ENCODE measurements around the gene HMOX1. TPM values are rescaled to one million over a fixed set of nuclear protein-coding genes. Genes with fewer than 3 reads are reported as not detected.

HMOX1 gene
- total RNA-seq, 1 experiment from 2014 or later = 93.0 TPM

- intact Hi-C loops (cut with micrococcal nuclease; ENCODE audit: unreplicated experiment) = no loop called here
- ChIA-PET POLR2A (no interaction called here), CTCF (no interaction called here)
Observed at GRCh38 chr22:35439365-35439717, 58.4 kb downstream of the HMOX1 start.

GRCh38 chr22:35440129-35440528, 59.2 kb downstream of the HMOX1 start:
- BruUV-seq (replicated peaks) = no TSS peak

More at GRCh38 chr22:35439365-35439717, 58.4 kb downstream of the HMOX1 start:
- Mint-ChIP-seq H3K27ac (ENCODE audit: unreplicated experiment) (no peak overlapping the region), H3K4me3 (ENCODE audit: unreplicated experiment) (no peak overlapping the region), H3K4me1 (ENCODE audit: low read depth, unreplicated experiment) (no peaks in the 10 kb centered on the region), H3K36me3 (ENCODE audit: insufficient read depth, unreplicated experiment) (peaks cover 14% of the 10 kb centered on the region), H3K9me3 (ENCODE audit: unreplicated experiment) (peaks cover 11% of the 10 kb centered on the region), H3K27me3 (ENCODE audit: insufficient read depth, unreplicated experiment) (no peaks in the 10 kb centered on the region)
- no TSS peak for BruUV-seq (replicated peaks)
- Histone ChIP-seq H3K4me1 (no peaks in the 10 kb centered on the region), H3K9me3 (no peaks in the 10 kb centered on the region), H3K4me3 (ENCODE audit: low read depth, low read length) (no peak overlapping the region), H3K27me3 (replicated peaks; ENCODE audit: control insufficient read depth, insufficient read depth, low read length) (no peaks in the 10 kb centered on the region), H3K36me3 (ENCODE audit: control insufficient read depth, insufficient read depth, low read length) (no peaks in the 10 kb centered on the region; the same call in 1 of the 2 replicates)
- no peak for DNase-seq
- TF ChIP-seq CTCF (IDR thresholded peaks at IDR 0.05; ENCODE audit: insufficient read depth in 1 of 2, low read depth in 1 of 2, low read length in 1 of 2, severe bottlenecking in 1 of 2, unreplicated experiment in 1 of 2) = no peak

GRCh38 chr22:35441489-35442100, 60.7 kb downstream of the HMOX1 start:
- no peak for TF ChIP-seq CTCF (IDR thresholded peaks at IDR 0.05; ENCODE audit: insufficient read depth in 1 of 2, low read depth in 1 of 2, low read length in 1 of 2, severe bottlenecking in 1 of 2, unreplicated experiment in 1 of 2)
- H3K27me3 Mint-ChIP-seq (ENCODE audit: insufficient read depth, unreplicated experiment) = no peaks in the 10 kb centered on the region
- H3K27ac Mint-ChIP-seq (ENCODE audit: unreplicated experiment) = no peak overlapping the region
- Histone ChIP-seq H3K4me3 (ENCODE audit: low read depth, low read length) (no peak overlapping the region), H3K27me3 (replicated peaks; ENCODE audit: control insufficient read depth, insufficient read depth, low read length) (no peaks in the 10 kb centered on the region), H3K36me3 (ENCODE audit: control insufficient read depth, insufficient read depth, low read length) (no peaks in the 10 kb centered on the region), H3K4me1 (no peaks in the 10 kb centered on the region), H3K9me3 (no peaks in the 10 kb centered on the region)
- no TSS peak for BruUV-seq (replicated peaks)
- H3K4me3 Mint-ChIP-seq (ENCODE audit: unreplicated experiment) = no peak overlapping the region
- H3K9me3 Mint-ChIP-seq (ENCODE audit: unreplicated experiment) = peaks cover 11% of the 10 kb centered on the region
- ChIA-PET POLR2A (no interaction called here), CTCF (no interaction called here)
- no peaks in the 10 kb centered on the region for H3K4me1 Mint-ChIP-seq (ENCODE audit: low read depth, unreplicated experiment)
- DNase-seq = no peak
- no peaks in the 10 kb centered on the region for H3K36me3 Mint-ChIP-seq (ENCODE audit: insufficient read depth, unreplicated experiment)
- intact Hi-C loops (cut with micrococcal nuclease; ENCODE audit: unreplicated experiment) = no loop called here

More at GRCh38 chr22:35440129-35440528, 59.2 kb downstream of the HMOX1 start:
- intact Hi-C loops (cut with micrococcal nuclease; ENCODE audit: unreplicated experiment) = no loop called here
- Mint-ChIP-seq H3K36me3 (ENCODE audit: insufficient read depth, unreplicated experiment) (peaks cover 6% of the 10 kb centered on the region), H3K9me3 (ENCODE audit: unreplicated experiment) (peaks cover 11% of the 10 kb centered on the region), H3K4me1 (ENCODE audit: low read depth, unreplicated experiment) (no peaks in the 10 kb centered on the region), H3K4me3 (ENCODE audit: unreplicated experiment) (no peak overlapping the region), H3K27ac (ENCODE audit: unreplicated experiment) (no peak overlapping the region), H3K27me3 (ENCODE audit: insufficient read depth, unreplicated experiment) (no peaks in the 10 kb centered on the region)
- Histone ChIP-seq H3K9me3 (no peaks in the 10 kb centered on the region), H3K36me3 (ENCODE audit: control insufficient read depth, insufficient read depth, low read length) (no peaks in the 10 kb centered on the region), H3K4me3 (ENCODE audit: low read depth, low read length) (no peak overlapping the region), H3K4me1 (no peaks in the 10 kb centered on the region), H3K27me3 (replicated peaks; ENCODE audit: control insufficient read depth, insufficient read depth, low read length) (no peaks in the 10 kb centered on the region)
- TF ChIP-seq CTCF (IDR thresholded peaks at IDR 0.05; ENCODE audit: insufficient read depth in 1 of 2, low read depth in 1 of 2, low read length in 1 of 2, severe bottlenecking in 1 of 2, unreplicated experiment in 1 of 2) = no peak
- ChIA-PET CTCF (interaction anchor here (0.6 kb wide), 1 partner anchor 136 kb away, joined by 6 read pairs; no protein-coding TSS in a partner anchor), POLR2A (no interaction called here)
- no peak for DNase-seq
